ENCODE measurements around the gene SLC38A5.
"Not testable (repeated sequence)": the region's sequence is repeated elsewhere in the genome, so short reads cannot be mapped to it uniquely, and the experiment has no call there.

The SLC38A5 gene

GRCh38 chrX:48458711-48459110 lies 11.3 kb downstream of the SLC38A5 start:
- H3K9ac ChIP-seq = no peak overlapping the region
- no peaks in the 10 kb centered on the region for H3K9me3 ChIP-seq (ENCODE audit: control insufficient read depth, low read length)
- H3K4me1 ChIP-seq = no peaks in the 10 kb centered on the region
- no peak overlapping the region for H2AFZ ChIP-seq
- H3K36me3 ChIP-seq (ENCODE audit: control insufficient read depth, insufficient read depth, low read length) = no peaks in the 10 kb centered on the region
- no peak overlapping the region for H3K4me3 ChIP-seq (ENCODE audit: low read depth, low read length)
- H3K79me2 ChIP-seq = no peaks in the 10 kb centered on the region
- no peak overlapping the region for H3K4me2 ChIP-seq (ENCODE audit: low read length)
- no peaks in the 10 kb centered on the region for H3K27me3 ChIP-seq (ENCODE audit: control insufficient read depth, insufficient read depth, low read length)
- TF ChIP-seq CTCF (IDR thresholded peaks at IDR 0.05) = no peak
- H3K27ac ChIP-seq = no peak overlapping the region

DNA sequence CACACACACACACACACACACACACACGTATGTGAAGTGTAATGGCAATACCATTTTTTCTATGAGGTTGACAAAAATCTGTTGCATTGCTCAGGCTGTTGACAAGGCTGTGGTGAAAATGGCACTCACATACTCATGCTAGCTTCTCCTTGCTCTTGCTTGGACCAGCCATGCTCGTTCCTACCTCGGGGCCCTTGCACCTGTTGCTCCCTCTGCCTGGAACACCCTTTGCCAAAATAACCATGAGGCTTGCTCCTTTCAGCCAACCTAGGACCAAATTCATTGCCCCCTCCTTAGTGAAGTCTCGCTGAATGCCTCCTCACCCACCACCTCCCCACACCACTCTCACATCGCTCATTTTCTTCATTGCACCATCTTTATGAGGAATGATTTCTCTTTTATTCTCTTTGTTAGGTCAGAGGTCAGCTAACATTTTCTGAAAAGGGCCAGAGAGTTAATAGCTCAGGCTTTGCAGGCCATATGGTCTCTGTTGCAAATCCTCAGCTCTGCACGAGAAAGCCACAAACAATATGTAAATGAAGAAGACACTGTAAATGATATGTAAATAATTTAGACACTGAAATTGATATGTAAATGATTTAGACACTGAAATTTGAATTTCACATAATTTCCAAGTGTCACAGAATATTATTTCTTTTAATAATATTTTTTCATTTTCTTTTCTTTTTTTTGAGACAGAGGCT lies 13.3 kb downstream of the SLC38A5 start:
- Histone ChIP-seq H3K36me3 (ENCODE audit: control insufficient read depth, insufficient read depth, low read length) (no peaks in the 10 kb centered on the region), H2AFZ (no peak overlapping the region), H3K27ac (no peak overlapping the region), H3K4me2 (ENCODE audit: low read length) (no peak overlapping the region), H3K4me3 (ENCODE audit: low read depth, low read length) (no peak overlapping the region), H3K4me1 (no peaks in the 10 kb centered on the region), H3K79me2 (no peaks in the 10 kb centered on the region), H3K9me3 (ENCODE audit: control insufficient read depth, low read length) (no peaks in the 10 kb centered on the region), H3K27me3 (ENCODE audit: control insufficient read depth, insufficient read depth, low read length) (no peaks in the 10 kb centered on the region), H3K9ac (no peak overlapping the region)
- TF ChIP-seq CTCF (IDR thresholded peaks at IDR 0.05) = no peak

DNA sequence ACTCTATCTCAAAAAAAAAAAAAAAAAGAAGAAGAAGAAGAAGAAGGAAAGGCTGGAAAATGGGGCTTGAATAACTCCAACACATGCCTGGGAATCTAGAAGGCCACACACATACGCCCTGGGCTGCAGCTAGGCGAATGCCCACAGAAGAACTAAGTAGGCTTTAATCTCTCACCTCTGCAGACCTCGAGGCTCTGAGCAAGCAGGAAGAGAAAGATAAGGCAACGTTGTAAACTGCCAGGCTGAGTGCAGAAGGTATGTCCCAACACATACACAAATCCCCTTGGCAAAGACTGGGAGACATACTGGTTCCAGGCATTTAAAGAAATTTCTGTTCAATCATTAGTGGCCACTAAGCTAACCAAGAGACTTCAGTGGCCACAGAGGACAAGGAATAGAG lies 18.4 kb downstream of the SLC38A5 start:
- TF ChIP-seq CTCF (IDR thresholded peaks at IDR 0.05) = no peak
- Histone ChIP-seq H3K79me2 (no peaks in the 10 kb centered on the region), H3K4me3 (ENCODE audit: low read depth, low read length) (no peak overlapping the region), H3K4me2 (ENCODE audit: low read length) (no peak overlapping the region), H3K9ac (no peak overlapping the region), H3K9me3 (ENCODE audit: control insufficient read depth, low read length) (no peaks in the 10 kb centered on the region), H3K27ac (no peak overlapping the region), H3K27me3 (ENCODE audit: control insufficient read depth, insufficient read depth, low read length) (no peaks in the 10 kb centered on the region), H3K36me3 (ENCODE audit: control insufficient read depth, insufficient read depth, low read length) (no peaks in the 10 kb centered on the region), H2AFZ (no peak overlapping the region), H3K4me1 (no peaks in the 10 kb centered on the region)

- no peak overlapping the region for H3K27ac ChIP-seq
- TF ChIP-seq CTCF (IDR thresholded peaks at IDR 0.05) = no peak
- no peaks in the 10 kb centered on the region for H3K27me3 ChIP-seq (ENCODE audit: control insufficient read depth, insufficient read depth, low read length)
- no peak overlapping the region for H3K9ac ChIP-seq
- H3K9me3 ChIP-seq (ENCODE audit: control insufficient read depth, low read length) = no peaks in the 10 kb centered on the region
- no peak overlapping the region for H2AFZ ChIP-seq
- H3K79me2 ChIP-seq = no peaks in the 10 kb centered on the region
- H3K4me2 ChIP-seq (ENCODE audit: low read length) = no peak overlapping the region
- H3K4me1 ChIP-seq = no peaks in the 10 kb centered on the region
- no peaks in the 10 kb centered on the region for H3K36me3 ChIP-seq (ENCODE audit: control insufficient read depth, insufficient read depth, low read length)
- H3K4me3 ChIP-seq (ENCODE audit: low read depth, low read length) = no peak overlapping the region
Observed at GRCh38 chrX:48450076-48450475, 20.0 kb downstream of the SLC38A5 start.

DNA sequence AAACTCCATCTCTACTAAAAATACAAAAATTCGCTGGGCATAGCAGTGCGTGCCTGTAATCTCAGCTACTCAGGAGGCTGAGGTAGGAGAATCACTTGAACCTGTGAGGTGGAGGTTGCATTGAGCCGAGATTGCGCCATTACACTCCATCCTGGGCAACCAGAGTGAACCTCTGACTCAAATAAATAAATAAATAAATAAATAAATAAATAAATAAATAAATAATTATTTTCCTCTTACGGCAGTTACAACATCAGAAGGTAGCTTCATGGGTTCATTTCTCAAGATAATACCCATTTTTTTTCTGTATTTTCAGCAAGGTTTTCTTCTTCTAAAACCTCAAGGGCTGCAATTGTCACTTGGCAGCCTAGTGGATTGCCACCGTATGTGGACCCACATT lies 22.9 kb downstream of the SLC38A5 start:
- not testable (repeated sequence) for H3K9ac ChIP-seq; H3K4me1 ChIP-seq; H3K79me2 ChIP-seq; H3K36me3 ChIP-seq (ENCODE audit: control insufficient read depth, insufficient read depth, low read length); H3K4me3 ChIP-seq (ENCODE audit: low read depth, low read length); H3K27ac ChIP-seq; H3K9me3 ChIP-seq (ENCODE audit: control insufficient read depth, low read length); H2AFZ ChIP-seq; H3K27me3 ChIP-seq (ENCODE audit: control insufficient read depth, insufficient read depth, low read length); H3K4me2 ChIP-seq (ENCODE audit: low read length)

DNA sequence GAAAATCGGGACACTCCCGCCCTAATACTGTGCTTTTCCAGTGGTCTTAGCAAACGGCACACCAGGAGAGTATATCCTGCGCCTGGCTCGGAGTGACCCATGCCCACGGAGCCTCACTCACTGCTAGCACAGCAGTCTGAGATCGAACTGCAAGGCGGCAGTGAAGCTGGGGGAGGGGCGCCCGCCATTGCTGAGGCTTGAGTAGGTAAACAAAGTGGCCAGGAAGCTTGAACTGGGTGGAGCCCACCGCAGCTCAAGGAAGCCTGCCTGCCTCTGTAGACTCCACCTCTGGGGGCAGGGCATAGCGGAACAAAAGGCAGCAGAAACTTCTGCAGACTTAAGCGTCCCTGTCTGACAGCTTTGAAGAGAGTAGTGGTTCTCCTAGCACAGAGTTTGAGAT lies 36.3 kb downstream of the SLC38A5 start:
- not testable (repeated sequence) for H3K4me1 ChIP-seq; H3K36me3 ChIP-seq (ENCODE audit: control insufficient read depth, insufficient read depth, low read length); H3K9ac ChIP-seq; H3K4me2 ChIP-seq (ENCODE audit: low read length); H3K27ac ChIP-seq; H3K9me3 ChIP-seq (ENCODE audit: control insufficient read depth, low read length); H3K4me3 ChIP-seq (ENCODE audit: low read depth, low read length); H3K79me2 ChIP-seq; H3K27me3 ChIP-seq (ENCODE audit: control insufficient read depth, insufficient read depth, low read length); H2AFZ ChIP-seq

DNA sequence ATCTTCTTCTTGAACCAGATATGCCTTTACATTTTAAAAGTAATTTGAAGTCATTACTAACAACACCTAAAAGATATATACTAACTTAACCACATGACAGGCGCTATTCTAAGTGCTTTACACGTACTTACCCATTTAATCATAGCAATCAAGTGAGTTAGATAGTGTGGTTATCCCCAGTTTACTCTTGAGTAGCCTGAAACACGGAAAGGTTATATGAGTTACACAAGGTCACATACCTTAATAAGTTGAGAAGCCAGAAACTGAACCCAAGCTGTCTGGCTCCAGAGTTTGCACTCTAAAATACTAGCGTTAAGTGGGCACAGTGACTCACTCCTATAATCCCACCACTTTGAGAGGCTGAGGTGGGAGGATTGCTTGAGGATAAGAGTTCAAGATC lies 39.9 kb downstream of the SLC38A5 start:
- not testable (repeated sequence) for H3K4me1 ChIP-seq; H3K27ac ChIP-seq; H3K27me3 ChIP-seq (ENCODE audit: control insufficient read depth, insufficient read depth, low read length); H3K9ac ChIP-seq; H3K79me2 ChIP-seq; H2AFZ ChIP-seq; H3K4me3 ChIP-seq (ENCODE audit: low read depth, low read length); H3K4me2 ChIP-seq (ENCODE audit: low read length); H3K36me3 ChIP-seq (ENCODE audit: control insufficient read depth, insufficient read depth, low read length); H3K9me3 ChIP-seq (ENCODE audit: control insufficient read depth, low read length)

GRCh38 chrX:48429606-48430005 lies 40.5 kb downstream of the SLC38A5 start:
- not testable (repeated sequence) for H3K36me3 ChIP-seq (ENCODE audit: control insufficient read depth, insufficient read depth, low read length); H3K4me1 ChIP-seq; H3K9ac ChIP-seq; H3K79me2 ChIP-seq; H3K27me3 ChIP-seq (ENCODE audit: control insufficient read depth, insufficient read depth, low read length); H2AFZ ChIP-seq; H3K9me3 ChIP-seq (ENCODE audit: control insufficient read depth, low read length); H3K4me2 ChIP-seq (ENCODE audit: low read length); H3K4me3 ChIP-seq (ENCODE audit: low read depth, low read length); H3K27ac ChIP-seq
